ENCODE measurements around the gene PACRG. TPM values are rescaled to one million over a fixed set of nuclear protein-coding genes. Genes with fewer than 3 reads are reported as not detected.

PACRG gene
- total RNA-seq, 1 experiment from 2014 or later = 0.26 TPM

- Mint-ChIP-seq H3K27ac (no peak overlapping the region), H3K36me3 (ENCODE audit: insufficient read depth in 1 of 3, low read depth in 3 of 3) (peaks cover 3 to 4% (median 4%) of the 10 kb centered on the region in 3 experiments; a peak in 6 of 7 replicates)
Measured at GRCh38 chr6:162849269-162849668, 121.5 kb downstream of the PACRG start.

More at GRCh38 chr6:162849269-162849668, 121.5 kb downstream of the PACRG start:
- Histone ChIP-seq H4K5ac (ENCODE audit: insufficient read length, low read depth, low read length) (no peak overlapping the region), H3T11ph (ENCODE audit: low read length) (no peak overlapping the region), H3K4ac (ENCODE audit: low read depth, low read length) (no peak overlapping the region), H2BK5ac (ENCODE audit: insufficient read length, low read length) (no peak overlapping the region), H3K9me3 (ENCODE audit: control insufficient read depth, low read depth, low read length) (no peaks in the 10 kb centered on the region), H3K79me1 (ENCODE audit: insufficient read depth, low read depth, low read length, poor library complexity, severe bottlenecking) (no peaks in the 10 kb centered on the region), H2BK120ac (ENCODE audit: low read depth, low read length, poor library complexity, severe bottlenecking) (no peak overlapping the region), H3K4me2 (ENCODE audit: insufficient read depth, insufficient read length, low read length) (no peak overlapping the region), H3K27me3 (ENCODE audit: insufficient read depth, low read length) (no peaks in the 10 kb centered on the region), H3K23ac (ENCODE audit: insufficient read length, low read depth, low read length) (no peak overlapping the region), H4K20me1 (ENCODE audit: control insufficient read depth, insufficient read depth, insufficient read length) (no peaks in the 10 kb centered on the region), H2BK15ac (ENCODE audit: low read depth, low read length) (no peak overlapping the region), H3K27ac (ENCODE audit: insufficient read length, low read depth, low read length) (no peak overlapping the region), H3K79me2 (ENCODE audit: insufficient read depth, low read length) (no peaks in the 10 kb centered on the region), H3K56ac (ENCODE audit: insufficient read length, low read depth, low read length) (no peak overlapping the region), H2BK20ac (ENCODE audit: low read depth, low read length, poor library complexity, severe bottlenecking) (no peak overlapping the region), H3K4me1 (ENCODE audit: insufficient read depth, low read length) (no peaks in the 10 kb centered on the region), H4K91ac (ENCODE audit: insufficient read length, low read depth, low read length) (no peak overlapping the region), H2BK12ac (ENCODE audit: insufficient read length, low read depth, low read length) (no peak overlapping the region), H3K9ac (ENCODE audit: extremely low read depth, insufficient read length, low read length) (no peak overlapping the region), H3K18ac (ENCODE audit: insufficient read length, low read depth, low read length) (no peak overlapping the region), H4K8ac (replicated peaks; ENCODE audit: insufficient read length, low read depth, low read length) (no peak overlapping the region), H3K23me2 (ENCODE audit: insufficient read length, low read depth, low read length, poor library complexity, severe bottlenecking) (no peaks in the 10 kb centered on the region), H2AFZ (ENCODE audit: low read length) (no peak overlapping the region), H2AK5ac (ENCODE audit: insufficient read length, low read length) (no peak overlapping the region), H3K14ac (ENCODE audit: insufficient read depth, low read length) (no peak overlapping the region)
- Mint-ChIP-seq H3K4me3 (no peak overlapping the region), H3K9me3 (peaks cover 5 to 7% of the 10 kb centered on the region in 2 experiments), H3K4me1 (peaks cover 25 to 26% of the 10 kb centered on the region in 2 experiments), H3K27me3 (ENCODE audit: low read depth) (no peaks in the 10 kb centered on the region)
- no peak for DNase-seq
- no peak for TF ChIP-seq CTCF (conservative IDR thresholded peaks at IDR 0.05)
- WGBS (ENCODE audit: extremely low coverage, insufficient read length, low lambda C conversion rate) = no CpG with 5 or more reads among the region's 4 CpGs
